Measurements from ENCODE around the gene PNMA8A.

GRCh38 chr19:46480415-46480814 is 9.1 kb upstream of the PNMA8A start:
- no peak for TF ChIP-seq CTCF (IDR thresholded peaks at IDR 0.05)
- TF ChIP-seq POLR2AphosphoS5 (IDR thresholded peaks at IDR 0.05): peak in 1 of 4 donors; percentile 22

Measured in sigmoid colon (tissue), 4 donors.